ENCODE data around the gene SLC39A11. TPM values are rescaled to one million over a fixed set of nuclear protein-coding genes. Genes with fewer than 3 reads are reported as not detected.

The SLC39A11 gene
- total and polyA plus RNA-seq, 4 donors = 9.3 to 49.3 (median 24.7) TPM

DNA sequence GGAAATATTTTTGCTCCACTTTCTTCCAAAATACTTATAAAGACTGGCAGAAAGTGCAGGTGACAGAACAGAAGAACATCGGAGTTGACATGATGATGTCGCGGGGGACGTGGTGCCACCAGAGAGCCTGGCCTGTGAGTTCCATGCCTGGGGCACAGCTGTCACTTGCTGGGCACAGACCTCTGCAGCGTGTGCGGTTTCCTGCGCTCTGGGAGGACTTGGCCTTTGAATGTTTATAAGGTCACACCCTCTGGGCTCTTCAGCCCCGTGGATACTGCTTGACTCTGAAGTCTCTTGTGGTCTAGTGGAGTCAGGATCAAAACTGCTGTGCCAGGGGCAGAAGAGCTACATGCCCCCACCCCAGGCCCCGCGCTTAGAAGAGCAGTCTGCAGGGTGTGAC is 357.9 kb downstream of the SLC39A11 start:
- 87 to 89% methylated on average over 10 of the region's 10 CpGs for WGBS, 2 donors
- H3K9me3 ChIP-seq (ENCODE audit: control insufficient read depth in 4 of 4, insufficient read depth in 3 of 4, low read length in 3 of 4) = peaks cover 0 to 2% (median 0%) of the 10 kb centered on the region in 4 donors
- H3K27ac ChIP-seq (ENCODE audit: low read depth in 1 of 2, low read length in 1 of 2) = no peak overlapping the region
- H3K4me3 ChIP-seq = no peak overlapping the region
- ATAC-seq (ENCODE audit: insufficient read depth, low FRiP score) (no peak), DNase-seq (no peak)
- no peak overlapping the region for H3K9ac ChIP-seq (ENCODE audit: insufficient read depth in 1 of 2, low read length in 2 of 2)
- peaks cover 0 to 7% (median 0%) of the 10 kb centered on the region in 4 donors for H3K36me3 ChIP-seq (ENCODE audit: control insufficient read depth in 4 of 4, insufficient read depth in 4 of 4, low read length in 4 of 4)
- H3K27me3 ChIP-seq (ENCODE audit: control insufficient read depth in 3 of 3, insufficient read depth in 3 of 3, low read length in 2 of 3) = no peaks in the 10 kb centered on the region
- no peaks in the 10 kb centered on the region for H3K4me1 ChIP-seq (ENCODE audit: control insufficient read depth in 5 of 5, insufficient read depth in 5 of 5, low read length in 5 of 5)
- TF ChIP-seq, protein P1, sequence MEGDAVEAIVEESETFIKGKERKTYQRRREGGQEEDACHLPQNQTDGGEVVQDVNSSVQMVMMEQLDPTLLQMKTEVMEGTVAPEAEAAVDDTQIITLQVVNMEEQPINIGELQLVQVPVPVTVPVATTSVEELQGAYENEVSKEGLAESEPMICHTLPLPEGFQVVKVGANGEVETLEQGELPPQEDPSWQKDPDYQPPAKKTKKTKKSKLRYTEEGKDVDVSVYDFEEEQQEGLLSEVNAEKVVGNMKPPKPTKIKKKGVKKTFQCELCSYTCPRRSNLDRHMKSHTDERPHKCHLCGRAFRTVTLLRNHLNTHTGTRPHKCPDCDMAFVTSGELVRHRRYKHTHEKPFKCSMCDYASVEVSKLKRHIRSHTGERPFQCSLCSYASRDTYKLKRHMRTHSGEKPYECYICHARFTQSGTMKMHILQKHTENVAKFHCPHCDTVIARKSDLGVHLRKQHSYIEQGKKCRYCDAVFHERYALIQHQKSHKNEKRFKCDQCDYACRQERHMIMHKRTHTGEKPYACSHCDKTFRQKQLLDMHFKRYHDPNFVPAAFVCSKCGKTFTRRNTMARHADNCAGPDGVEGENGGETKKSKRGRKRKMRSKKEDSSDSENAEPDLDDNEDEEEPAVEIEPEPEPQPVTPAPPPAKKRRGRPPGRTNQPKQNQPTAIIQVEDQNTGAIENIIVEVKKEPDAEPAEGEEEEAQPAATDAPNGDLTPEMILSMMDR (IDR thresholded peaks at IDR 0.05; ENCODE audit: control extremely low read depth, extremely low read depth) = no peak

DNA sequence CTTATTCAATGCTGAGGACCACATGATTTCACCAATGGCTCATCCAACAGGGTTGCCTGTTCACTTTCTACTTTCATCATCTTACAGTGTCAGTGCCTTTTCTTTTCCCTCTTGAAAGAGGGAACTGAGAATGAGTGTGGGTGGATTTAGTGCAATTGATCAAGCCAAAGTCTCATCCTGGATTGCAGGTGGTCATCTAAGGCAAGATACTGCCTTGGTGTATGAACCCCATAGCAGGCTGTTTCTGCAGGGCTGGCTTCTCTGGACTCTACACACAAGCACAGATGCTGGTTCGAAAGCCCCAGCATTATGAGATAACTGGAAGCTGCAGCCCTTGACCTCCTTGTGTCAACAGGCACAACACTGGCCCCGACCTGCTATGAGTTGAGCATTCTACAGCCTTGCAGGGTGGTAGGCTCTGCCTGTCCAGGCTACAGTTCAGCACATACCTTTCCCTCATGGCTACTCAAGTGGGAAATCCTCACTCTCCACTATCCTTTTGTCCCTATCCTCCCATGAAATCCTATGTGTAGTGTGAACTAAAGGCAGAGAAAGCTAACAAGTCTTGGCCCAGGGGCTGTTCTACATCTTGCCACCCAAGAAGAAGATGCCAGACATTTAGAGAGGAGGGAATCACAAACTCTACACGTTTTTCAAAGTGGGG is 358.7 kb downstream of the SLC39A11 start:
- Histone ChIP-seq H3K4me3 (no peak overlapping the region), H3K27ac (ENCODE audit: low read depth in 1 of 2, low read length in 1 of 2) (no peak overlapping the region), H3K9ac (ENCODE audit: insufficient read depth in 1 of 2, low read length in 2 of 2) (no peak overlapping the region), H3K9me3 (ENCODE audit: control insufficient read depth in 4 of 4, insufficient read depth in 3 of 4, low read length in 3 of 4) (peaks cover 0 to 2% (median 0%) of the 10 kb centered on the region in 4 donors), H3K36me3 (ENCODE audit: control insufficient read depth in 4 of 4, insufficient read depth in 4 of 4, low read length in 4 of 4) (peaks cover 0 to 7% (median 0%) of the 10 kb centered on the region in 4 donors), H3K27me3 (ENCODE audit: control insufficient read depth in 3 of 3, insufficient read depth in 3 of 3, low read length in 2 of 3) (no peaks in the 10 kb centered on the region), H3K4me1 (ENCODE audit: control insufficient read depth in 5 of 5, insufficient read depth in 5 of 5, low read length in 5 of 5) (no peaks in the 10 kb centered on the region)
- TF ChIP-seq, protein P1 (IDR thresholded peaks at IDR 0.05; ENCODE audit: control extremely low read depth, extremely low read depth) = no peak
- no peak for ATAC-seq (ENCODE audit: insufficient read depth, low FRiP score)
- 73 to 79% methylated on average over 3 of the region's 3 CpGs for WGBS, 2 donors
- no peak for DNase-seq

DNA sequence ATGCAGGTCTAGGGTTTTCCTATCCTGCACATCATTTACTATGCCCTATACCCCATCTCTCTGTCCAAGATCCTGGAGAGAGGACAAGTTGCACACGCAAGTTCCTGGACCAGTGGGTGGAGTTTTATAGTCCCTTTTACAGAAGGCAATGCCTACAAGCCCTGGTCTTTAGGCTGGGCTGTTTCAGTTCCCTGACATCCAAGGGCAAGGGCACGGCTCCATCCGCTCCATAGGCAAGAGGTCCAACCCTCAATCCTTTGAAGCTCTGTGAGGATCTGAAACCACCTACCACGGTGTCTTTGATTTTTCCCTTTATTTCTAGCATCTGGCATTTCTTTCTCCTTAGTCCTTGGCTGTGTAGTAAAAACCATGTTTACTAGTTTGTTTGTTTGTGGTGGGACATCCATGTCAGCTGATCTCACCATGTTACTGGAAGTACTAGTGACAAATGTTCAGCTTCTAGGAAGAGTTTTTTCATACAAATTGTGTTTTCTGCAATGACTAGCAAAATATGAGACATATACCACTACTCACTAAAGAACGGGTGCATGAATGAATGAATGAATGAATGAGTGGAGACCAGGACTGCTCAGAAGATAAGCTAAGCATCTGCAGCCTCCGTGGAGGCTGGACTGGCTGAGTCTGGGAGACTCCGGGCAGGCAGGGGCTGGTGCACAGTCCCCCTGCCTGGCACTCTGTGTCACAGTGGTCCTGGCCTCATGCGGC is 359.4 kb downstream of the SLC39A11 start:
- Histone ChIP-seq H3K4me3 (no peak overlapping the region), H3K27me3 (ENCODE audit: control insufficient read depth in 3 of 3, insufficient read depth in 3 of 3, low read length in 2 of 3) (no peaks in the 10 kb centered on the region), H3K36me3 (ENCODE audit: control insufficient read depth in 4 of 4, insufficient read depth in 4 of 4, low read length in 4 of 4) (peaks cover 0 to 3% (median 0%) of the 10 kb centered on the region in 4 donors), H3K27ac (ENCODE audit: low read depth in 1 of 2, low read length in 1 of 2) (no peak overlapping the region), H3K9me3 (ENCODE audit: control insufficient read depth in 4 of 4, insufficient read depth in 3 of 4, low read length in 3 of 4) (no peaks in the 10 kb centered on the region), H3K9ac (ENCODE audit: insufficient read depth in 1 of 2, low read length in 2 of 2) (no peak overlapping the region), H3K4me1 (ENCODE audit: control insufficient read depth in 5 of 5, insufficient read depth in 5 of 5, low read length in 5 of 5) (no peaks in the 10 kb centered on the region)
- DNase-seq (no peak), ATAC-seq (ENCODE audit: insufficient read depth, low FRiP score) (no peak)
- WGBS, 2 donors = 86 to 94% methylated on average over 8 of the region's 8 CpGs
- TF ChIP-seq, protein P1 (IDR thresholded peaks at IDR 0.05; ENCODE audit: control extremely low read depth, extremely low read depth) = no peak

Measured in lung (tissue), 12 donors.